HepG2 (cell line): ENCODE measurements around the gene MRPL10. TPM values are rescaled to one million over a fixed set of nuclear protein-coding genes. Genes with fewer than 3 reads are reported as not detected.

Experiments
- CENPT ChIP-seq: sonication (generic); formaldehyde crosslinking; IDR thresholded peaks from 2 replicates; pipeline ENCODE4 v1.8.0; 2022; ENCODE audit warnings: low read depth, mild to moderate bottlenecking, moderate library complexity, missing genetic modification reagents
- CSRNP1 ChIP-seq: sonication (generic); formaldehyde crosslinking; IDR thresholded peaks from 2 replicates; pipeline ENCODE4 v1.8.1; 2023; ENCODE audit warnings: mild to moderate bottlenecking, missing genetic modification reagents
- ELF1 ChIP-seq: sonication (generic); formaldehyde crosslinking; IDR thresholded peaks from 2 replicates; pipeline ENCODE4 v1.4.0; 2020; ENCODE audit warnings: missing genetic modification reagents
- GZF1 ChIP-seq: sonication (generic); formaldehyde crosslinking; IDR thresholded peaks from 2 replicates; pipeline ENCODE4 v1.5.1; 2020; ENCODE audit warnings: mild to moderate bottlenecking, missing genetic modification reagents
- KDM2A ChIP-seq: sonication (generic); formaldehyde crosslinking; IDR thresholded peaks from 2 replicates; pipeline ENCODE4 v1.4.0; 2020; ENCODE audit warnings: low read depth, missing genetic modification reagents, borderline replicate concordance
- MBNL3 ChIP-seq: fragments of 250-450 bp; sonication (Bioruptor Pico); conservative IDR thresholded peaks from 2 replicates; pipeline ENCODE4 v1.8.0; 2022; ENCODE audit warnings: mild to moderate bottlenecking, inconsistent platforms
- MIXL1 ChIP-seq: IDR thresholded peaks from 2 replicates; pipeline ENCODE4 v1.6.1; 2016
- NFATC3 ChIP-seq: sonication (generic); formaldehyde crosslinking; IDR thresholded peaks from 2 replicates; pipeline ENCODE4 v1.5.1; 2020; ENCODE audit warnings: mild to moderate bottlenecking, missing genetic modification reagents
- NR2F2 ChIP-seq: IDR thresholded peaks from 2 replicates; pipeline ENCODE4 v1.6.1; 2012; ENCODE audit warnings: low read depth, inconsistent platforms, borderline replicate concordance
- RARG ChIP-seq: sonication (generic); formaldehyde crosslinking; IDR thresholded peaks from 2 replicates; pipeline ENCODE4 v1.4.0; 2020; ENCODE audit warnings: low read depth, mild to moderate bottlenecking, missing genetic modification reagents
- TBX2 ChIP-seq: sonication (generic); formaldehyde crosslinking; IDR thresholded peaks from 2 replicates; pipeline ENCODE4 v1.5.0; 2020; ENCODE audit warnings: missing genetic modification reagents, mild to moderate bottlenecking, borderline replicate concordance
- ZMYM3 ChIP-seq: sonication (generic); formaldehyde crosslinking; IDR thresholded peaks from 2 replicates; pipeline ENCODE4 v1.5.1; 2020; ENCODE audit warnings: mild to moderate bottlenecking, missing genetic modification reagents
- ZNF17 ChIP-seq: sonication (generic); formaldehyde crosslinking; IDR thresholded peaks from 2 replicates; pipeline ENCODE4 v1.5.0; 2020; ENCODE audit warnings: mild to moderate bottlenecking, missing genetic modification reagents
- ZNF547 ChIP-seq: sonication (generic); formaldehyde crosslinking; IDR thresholded peaks from 2 replicates; pipeline ENCODE4 v1.5.1; 2020; ENCODE audit warnings: mild to moderate bottlenecking, missing genetic modification reagents
- ZNF614 ChIP-seq: IDR thresholded peaks from 2 replicates; pipeline ENCODE4 v1.6.1; 2018; ENCODE audit warnings: missing biosample characterization, missing genetic modification reagents, inconsistent platforms, borderline replicate concordance
- ZNF747 ChIP-seq: sonication (generic); formaldehyde crosslinking; IDR thresholded peaks from 2 replicates; pipeline ENCODE4 v1.8.1; 2023; ENCODE audit warnings: missing genetic modification reagents, mild to moderate bottlenecking, borderline replicate concordance
- ZNF800 ChIP-seq: sonication (generic); formaldehyde crosslinking; IDR thresholded peaks from 2 replicates; pipeline ENCODE4 v1.4.0; 2020; ENCODE audit warnings: missing genetic modification reagents
- ZNF816 ChIP-seq: sonication (generic); formaldehyde crosslinking; IDR thresholded peaks from 2 replicates; pipeline ENCODE4 v1.8.0; 2022; ENCODE audit warnings: missing genetic modification reagents, mild to moderate bottlenecking, borderline replicate concordance
- polyA plus RNA-seq, 8 experiments: library from polyadenylated mRNA; depleted of rRNA in 3 of 8; stranded (reverse) in 7 of 8; unstranded in 1 of 8; fragments of >200 nt; fragmentation: Illumina TruSeq in 4 of 8; extraction: Trizol in 4 of 8; gene quantifications; 2 replicates each; pipeline versions ENCODE4 v1.2.1 to v1.2.3, GENCODE V29; 2011 to 2016; ENCODE audit warnings: low read depth in 4 of 8, missing spikeins in 1 of 8, mixed read lengths in 1 of 8; ENCODE audit not compliant: insufficient read depth in 1 of 8
- total RNA-seq, 5 experiments: library from RNA; depleted of rRNA; stranded (reverse); fragments of >200 nt; fragmentation: Illumina TruSeq; extraction: Trizol; gene quantifications; 2 replicates each; pipeline ENCODE4 v1.2.3, GENCODE V29; 2016; ENCODE audit warnings: low read depth in 1 of 5
- TF ChIP-seq, protein P1 (sequence below): sonication (generic); formaldehyde crosslinking; conservative IDR thresholded peaks from 2 replicates; pipeline ENCODE4 v1.8.1; 2023; ENCODE audit warnings: missing genetic modification reagents
- TF ChIP-seq, protein P2 (sequence below): IDR thresholded peaks from 2 replicates; pipeline ENCODE4 v1.6.1; 2018; ENCODE audit warnings: missing genetic modification reagents, mild to moderate bottlenecking, missing compliant biosample characterization
- TF ChIP-seq, protein P3 (sequence below): IDR thresholded peaks from 2 replicates; pipeline ENCODE4 v1.6.1; 2016; ENCODE audit warnings: missing compliant biosample characterization, missing genetic modification reagents, borderline replicate concordance

Gene MRPL10
- total and polyA plus RNA-seq, 2 of the 13 experiments (the other 11 are each of a cell fraction or from before 2014, with no cell fraction given): 56.7 to 149 TPM

GRCh38 chr17:47831003-47831933 lies at the start of gene MRPL10, which contains the start of gene LRRC46 (continued):
- peak; percentile 87; the same call in 1 of the 2 replicates for TF ChIP-seq ZNF614 (CRISPR knock-in tag)
- peak; percentile 76 for TF ChIP-seq MIXL1 (CRISPR knock-in tag)
- peak; percentile 99 for TF ChIP-seq KDM2A (CRISPR knock-in tag)
- TF ChIP-seq ZNF747 (CRISPR knock-in tag): no peak; the same call in 1 of the 2 replicates
- TF ChIP-seq, protein P1, sequence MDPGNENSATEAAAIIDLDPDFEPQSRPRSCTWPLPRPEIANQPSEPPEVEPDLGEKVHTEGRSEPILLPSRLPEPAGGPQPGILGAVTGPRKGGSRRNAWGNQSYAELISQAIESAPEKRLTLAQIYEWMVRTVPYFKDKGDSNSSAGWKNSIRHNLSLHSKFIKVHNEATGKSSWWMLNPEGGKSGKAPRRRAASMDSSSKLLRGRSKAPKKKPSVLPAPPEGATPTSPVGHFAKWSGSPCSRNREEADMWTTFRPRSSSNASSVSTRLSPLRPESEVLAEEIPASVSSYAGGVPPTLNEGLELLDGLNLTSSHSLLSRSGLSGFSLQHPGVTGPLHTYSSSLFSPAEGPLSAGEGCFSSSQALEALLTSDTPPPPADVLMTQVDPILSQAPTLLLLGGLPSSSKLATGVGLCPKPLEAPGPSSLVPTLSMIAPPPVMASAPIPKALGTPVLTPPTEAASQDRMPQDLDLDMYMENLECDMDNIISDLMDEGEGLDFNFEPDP (CRISPR knock-in tag): no peak
- no peak for TF ChIP-seq CENPT (CRISPR knock-in tag)
- peak; percentile 96 for TF ChIP-seq ELF1 (CRISPR knock-in tag)
- TF ChIP-seq ZNF547 (CRISPR knock-in tag): peak; percentile 95
- TF ChIP-seq, protein P2, sequence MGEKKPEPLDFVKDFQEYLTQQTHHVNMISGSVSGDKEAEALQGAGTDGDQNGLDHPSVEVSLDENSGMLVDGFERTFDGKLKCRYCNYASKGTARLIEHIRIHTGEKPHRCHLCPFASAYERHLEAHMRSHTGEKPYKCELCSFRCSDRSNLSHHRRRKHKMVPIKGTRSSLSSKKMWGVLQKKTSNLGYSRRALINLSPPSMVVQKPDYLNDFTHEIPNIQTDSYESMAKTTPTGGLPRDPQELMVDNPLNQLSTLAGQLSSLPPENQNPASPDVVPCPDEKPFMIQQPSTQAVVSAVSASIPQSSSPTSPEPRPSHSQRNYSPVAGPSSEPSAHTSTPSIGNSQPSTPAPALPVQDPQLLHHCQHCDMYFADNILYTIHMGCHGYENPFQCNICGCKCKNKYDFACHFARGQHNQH (CRISPR knock-in tag): peak; percentile 82
- TF ChIP-seq MBNL3 (CRISPR knock-in tag): no peak
- 0 out of 2 replicates have a peak, but pooled peaks have one; percentile 64 for TF ChIP-seq ZNF800 (CRISPR knock-in tag)
- no peak for TF ChIP-seq RARG
- TF ChIP-seq GZF1: peak; percentile 67; the same call in 1 of the 2 replicates
- TF ChIP-seq ZMYM3 (CRISPR knock-in tag): no peak
- no peak for TF ChIP-seq NFATC3 (CRISPR knock-in tag)
- peak; percentile 50; the same call in 1 of the 2 replicates for TF ChIP-seq TBX2
- no peak for TF ChIP-seq CSRNP1 (CRISPR knock-in tag)
- TF ChIP-seq, protein P3, sequence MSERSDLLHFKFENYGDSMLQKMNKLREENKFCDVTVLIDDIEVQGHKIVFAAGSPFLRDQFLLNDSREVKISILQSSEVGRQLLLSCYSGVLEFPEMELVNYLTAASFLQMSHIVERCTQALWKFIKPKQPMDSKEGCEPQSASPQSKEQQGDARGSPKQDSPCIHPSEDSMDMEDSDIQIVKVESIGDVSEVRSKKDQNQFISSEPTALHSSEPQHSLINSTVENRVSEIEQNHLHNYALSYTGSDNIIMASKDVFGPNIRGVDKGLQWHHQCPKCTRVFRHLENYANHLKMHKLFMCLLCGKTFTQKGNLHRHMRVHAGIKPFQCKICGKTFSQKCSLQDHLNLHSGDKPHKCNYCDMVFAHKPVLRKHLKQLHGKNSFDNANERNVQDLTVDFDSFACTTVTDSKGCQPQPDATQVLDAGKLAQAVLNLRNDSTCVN: peak; percentile 73; the same call in 1 of the 2 replicates
- TF ChIP-seq NR2F2: 0 out of 2 replicates have a peak, but pooled peaks have one; percentile 20
- TF ChIP-seq ZNF17 (CRISPR knock-in tag): no peak
- TF ChIP-seq ZNF816 (CRISPR knock-in tag): peak; percentile 45; the same call in 1 of the 2 replicates
